K562 (cell line): ENCODE measurements around the gene MPND. TPM values are rescaled to one million over a fixed set of nuclear protein-coding genes. Genes with fewer than 3 reads are reported as not detected.

Experiments used
- FOXJ2 ChIP-seq: fragments of 200-800 bp; sonication (Bioruptor generic); IDR thresholded peaks from 2 replicates; pipeline ENCODE4 v1.6.1; 2016; ENCODE audit warnings: missing genetic modification characterization, missing compliant biosample characterization
- MCM3 ChIP-seq: fragments of 450-650 bp; IDR thresholded peaks from 2 replicates; pipeline ENCODE4 v1.6.1; 2016
- MGA ChIP-seq: fragments of 450-650 bp; IDR thresholded peaks from 2 replicates; pipeline ENCODE4 v1.6.1; 2016; ENCODE audit warnings: mild to moderate bottlenecking, moderate library complexity
- POLR2H ChIP-seq: IDR thresholded peaks from 2 replicates; pipeline ENCODE4 v1.6.1; 2016; ENCODE audit warnings: missing genetic modification characterization, low read depth, mild to moderate bottlenecking, control low read depth, missing compliant biosample characterization, moderate library complexity
- ZNF407 ChIP-seq: fragments of 450-650 bp; IDR thresholded peaks from 2 replicates; pipeline ENCODE4 v1.6.1; 2016; ENCODE audit warnings: low read depth
- polyA plus RNA-seq, 8 experiments: library from polyadenylated mRNA; depleted of rRNA in 4 of 8; stranded (reverse) in 5 of 8; unstranded in 3 of 8; fragments of >200 nt; fragmentation: Nextera tagmentation in 2 of 8; fragmentation: Illumina TruSeq in 1 of 8; extraction: Ambion mirVana in 2 of 8; extraction: Trizol in 1 of 8; gene quantifications; 2 replicates each; pipeline versions ENCODE4 v1.2.1 to v1.2.3, GENCODE V29; 2011 to 2014; ENCODE audit warnings: inconsistent platforms in 1 of 8, missing spikeins in 1 of 8
- total RNA-seq, 7 experiments: library from RNA; depleted of rRNA in 6 of 7; stranded (reverse); fragments of >200 nt in 6 of 7; fragmentation: Illumina TruSeq in 2 of 7; extraction: Trizol in 2 of 7; gene quantifications; 2 replicates each; pipeline versions ENCODE4 v1.2.1 to v1.2.3, GENCODE V29; 2011 to 2021; ENCODE audit warnings: low replicate concordance in 1 of 7

The MPND gene
- total and polyA plus RNA-seq, 9 of the 15 experiments (the other 6 are each of a cell fraction or from before 2014, with no cell fraction given), result 0.25 to 14.0 (median 3.9) TPM

GRCh38 chr19:4401769-4402170 is 58.4 kb downstream of the MPND start (continued):
- TF ChIP-seq ZNF407 (no peak), MGA (peak; percentile 13; the same call in 1 of the 2 replicates), FOXJ2 (no peak), MCM3 (no peak), POLR2H (no peak)
